Activated gamma-delta T cell treated with Interleukin-2 at 50 U/mL for 16 hours (primary cell): ENCODE measurements around the gene ZNF780B.

Experiments
- DNase-seq: peaks from one replicate; pipeline ENCODE4 v3.0.0-alpha.2; 2020

ZNF780B gene

GRCh38 chr19:40035996-40036395 lies 20.0 kb downstream of the ZNF780B start:
- no peak for DNase-seq

DNA sequence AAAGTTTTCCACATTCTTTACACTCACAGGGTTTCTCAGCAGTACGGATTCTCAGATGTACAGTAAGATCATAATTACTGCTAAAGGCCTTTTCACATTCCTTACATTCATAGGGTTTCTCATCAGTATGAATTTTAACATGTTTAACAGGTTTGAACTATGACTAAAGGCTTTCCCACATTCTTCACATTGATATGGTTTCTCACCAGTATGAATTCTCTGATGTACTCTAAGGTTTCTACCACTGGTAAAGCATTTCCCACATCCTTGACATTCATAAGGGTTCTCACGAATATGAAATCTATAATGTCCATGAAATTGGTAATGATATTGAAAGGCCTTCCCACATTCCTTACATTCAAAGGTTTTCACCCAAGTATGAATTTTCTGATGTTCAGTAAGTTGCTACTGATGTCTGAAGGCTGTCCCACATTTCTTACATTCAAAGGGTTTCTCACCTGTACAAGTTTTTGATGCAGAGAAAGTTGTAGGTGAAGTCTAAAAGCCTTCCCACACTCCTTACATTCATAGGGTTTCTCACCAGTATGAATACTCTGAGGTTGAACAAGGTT lies 22.0 kb downstream of the ZNF780B start:
- DNase-seq: no peak

DNA sequence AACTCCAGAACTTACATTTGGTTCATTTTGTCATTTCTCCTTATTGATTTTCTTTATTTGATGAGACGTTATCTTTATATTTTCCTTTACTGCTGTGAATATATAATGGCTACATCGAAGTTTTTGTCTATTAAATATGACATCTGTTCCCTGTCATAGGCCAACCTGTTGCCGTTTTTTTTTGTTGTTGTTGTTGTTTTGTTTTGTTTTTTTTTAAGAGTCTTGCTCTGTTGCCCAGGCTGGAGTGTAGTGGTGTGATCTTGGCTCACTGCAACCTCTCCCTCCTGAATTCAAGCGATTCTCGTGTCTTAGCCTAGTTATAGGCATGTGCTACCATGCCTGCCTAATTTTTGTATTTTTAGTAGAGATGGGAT lies 29.4 kb downstream of the ZNF780B start:
- DNase-seq: no peak

GRCh38 chr19:40025938-40026596 lies 30.0 kb downstream of the ZNF780B start:
- no peak for DNase-seq

GRCh38 chr19:40023969-40024368 lies 32.1 kb downstream of the ZNF780B start:
- DNase-seq: no peak

GRCh38 chr19:40013991-40014390 lies 42.0 kb downstream of the ZNF780B start:
- no peak for DNase-seq

GRCh38 chr19:40009674-40010073 lies 46.4 kb downstream of the ZNF780B start:
- DNase-seq: no peak

- DNase-seq: no peak
These were observed 49.7 kb downstream of the ZNF780B start for GRCh38 chr19:40006273-40006691.

DNA sequence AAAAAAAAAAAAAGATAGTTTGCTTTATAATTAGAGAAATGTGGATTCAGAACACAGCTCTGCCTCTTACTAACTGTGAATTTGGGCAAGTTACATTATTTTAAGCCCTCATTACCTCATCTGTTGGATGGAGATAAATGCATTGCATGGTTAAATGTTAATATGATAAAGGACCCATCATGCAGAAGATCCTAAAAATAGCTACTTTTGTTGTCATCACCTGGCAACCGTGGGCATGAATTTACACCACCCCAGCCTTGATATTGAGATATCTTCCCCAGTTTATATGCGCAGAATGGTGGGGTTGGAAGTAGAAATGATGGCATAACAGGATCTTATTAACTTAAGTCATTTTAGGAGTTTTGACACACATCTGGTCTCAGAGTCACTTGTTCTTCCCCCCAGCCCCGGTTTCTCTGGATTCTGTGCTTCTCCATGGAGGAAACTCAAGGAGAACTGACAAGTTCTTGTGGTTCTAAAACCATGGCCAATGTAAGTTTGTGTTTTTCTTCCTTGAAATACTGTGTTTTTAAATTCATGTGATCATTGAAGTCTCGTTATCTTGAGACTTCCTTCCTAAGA lies 50.2 kb downstream of the ZNF780B start:
- no peak for DNase-seq

DNA sequence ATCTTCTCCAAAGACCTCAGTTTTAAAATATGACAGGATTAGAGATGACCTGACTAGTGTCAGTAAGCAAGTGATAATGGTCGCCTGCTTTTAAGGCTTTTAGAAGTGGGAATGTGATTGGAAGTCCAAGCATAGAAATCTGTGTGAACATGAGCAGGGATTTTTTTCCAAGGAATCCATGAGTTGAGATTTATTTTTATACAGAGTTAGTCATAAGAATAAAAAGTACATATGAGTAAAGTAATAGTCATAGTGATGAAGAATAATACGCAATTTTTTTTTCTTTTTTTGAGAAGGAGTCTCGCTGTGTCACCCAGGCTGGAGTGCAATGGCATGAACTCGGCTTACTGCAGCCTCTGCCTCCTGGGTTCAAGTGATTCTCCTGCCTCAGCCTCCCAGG lies 57.5 kb downstream of the ZNF780B start:
- no peak for DNase-seq

DNA sequence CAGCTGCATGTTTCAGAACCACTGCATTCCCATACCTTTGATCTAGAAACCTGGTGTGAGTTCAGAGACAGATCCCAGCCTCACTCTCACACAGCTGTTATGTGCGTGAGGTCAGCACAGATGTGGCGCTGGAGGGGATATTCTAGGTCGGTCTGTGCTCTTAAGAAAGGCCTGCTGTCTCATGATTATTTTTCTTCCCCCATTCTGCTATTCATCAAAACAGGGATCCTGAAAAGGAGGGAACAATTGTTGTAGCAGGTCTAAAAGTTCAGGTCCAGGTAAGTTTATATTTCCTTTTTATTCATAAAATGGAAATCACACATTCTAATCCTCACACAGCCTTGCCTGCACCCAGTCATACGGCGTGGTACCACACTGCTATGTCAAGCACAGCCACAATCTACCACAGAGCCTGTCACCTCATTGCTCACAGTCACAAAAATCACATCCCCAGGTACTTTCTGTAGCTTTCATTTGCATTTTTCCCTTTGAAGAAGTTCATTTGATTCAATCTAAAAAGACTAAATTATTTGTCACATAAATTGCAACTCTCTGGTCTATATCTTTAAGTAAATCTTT lies 58.3 kb downstream of the ZNF780B start:
- no peak for DNase-seq

DNA sequence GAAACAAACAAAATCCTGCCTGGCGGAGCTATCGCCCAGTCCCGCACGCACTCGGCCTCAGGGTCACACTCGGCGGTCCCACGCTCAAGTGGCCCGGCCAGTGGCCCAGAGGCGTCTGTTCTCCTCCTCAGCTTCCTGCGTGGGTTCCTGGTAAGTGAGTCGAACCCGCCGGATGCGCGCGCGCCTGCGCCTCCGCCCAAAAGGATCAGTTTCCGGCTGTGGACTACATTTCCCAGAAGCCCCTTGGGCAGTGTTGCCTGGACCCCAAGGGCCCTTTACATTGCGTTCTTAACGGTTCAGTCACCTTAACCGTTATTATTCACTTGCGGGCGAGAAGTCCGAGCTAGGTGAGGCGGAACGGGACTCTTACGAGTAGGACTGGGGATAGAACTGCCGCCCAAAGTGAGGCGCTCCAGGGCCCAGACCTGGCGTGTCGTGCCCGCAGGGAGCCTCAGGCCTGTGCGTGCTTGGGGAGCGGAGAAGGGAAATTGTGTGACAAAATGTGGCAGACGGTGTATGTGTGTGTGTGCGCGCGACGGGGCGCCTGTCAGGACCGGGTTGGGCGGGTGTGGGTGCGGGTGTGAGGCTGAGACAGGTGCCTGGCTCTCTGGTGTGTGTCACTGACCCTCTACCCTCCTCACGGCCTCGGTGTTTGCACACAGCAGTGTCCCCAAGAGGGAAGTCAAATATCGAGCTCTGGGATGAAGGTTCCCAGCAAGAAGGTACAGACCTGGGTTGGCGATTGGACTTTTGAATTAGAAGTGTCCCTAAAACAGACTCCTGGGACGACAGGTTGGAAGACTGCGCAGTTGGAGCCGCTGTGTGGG lies 59.0 kb downstream of the ZNF780B start, which contains the start of gene ZNF546:
TSS of gene ZNF546 (plus strand) at position 250 of the 827 bp plus-strand sequence. CDS start 1,267 bp downstream, outside the sequence.
- peak; percentile 87 for DNase-seq

GRCh38 chr19:39996218-39996810 lies 59.7 kb downstream of the ZNF780B start:
- DNase-seq: peak; percentile 19

- DNase-seq: no peak
These were observed 60.2 kb downstream of the ZNF780B start for GRCh38 chr19:39995794-39996193.

DNA sequence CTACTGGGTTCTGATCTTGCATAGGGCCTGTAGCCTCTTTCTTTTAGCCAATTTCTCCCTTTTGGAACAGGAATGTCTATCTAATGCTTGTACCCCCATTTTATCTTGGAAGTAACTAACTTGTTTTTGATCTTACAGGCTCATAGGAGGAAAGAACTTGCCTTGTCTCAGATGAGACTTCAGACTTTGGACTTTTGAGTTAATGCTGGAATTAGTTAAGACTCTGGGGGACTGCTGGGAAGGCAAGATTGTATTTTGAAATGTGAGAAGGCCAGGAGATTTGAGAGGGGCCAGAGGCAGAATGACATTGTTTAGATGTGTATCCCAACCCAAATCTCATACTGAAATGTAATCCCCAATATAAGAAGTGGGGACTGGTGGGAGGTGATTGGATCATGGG lies 61.7 kb downstream of the ZNF780B start:
- no peak for DNase-seq

GRCh38 chr19:39993605-39994004 lies 62.4 kb downstream of the ZNF780B start:
- DNase-seq: no peak

- no peak for DNase-seq
These were observed 68.4 kb downstream of the ZNF780B start for GRCh38 chr19:39987596-39987995.

DNA sequence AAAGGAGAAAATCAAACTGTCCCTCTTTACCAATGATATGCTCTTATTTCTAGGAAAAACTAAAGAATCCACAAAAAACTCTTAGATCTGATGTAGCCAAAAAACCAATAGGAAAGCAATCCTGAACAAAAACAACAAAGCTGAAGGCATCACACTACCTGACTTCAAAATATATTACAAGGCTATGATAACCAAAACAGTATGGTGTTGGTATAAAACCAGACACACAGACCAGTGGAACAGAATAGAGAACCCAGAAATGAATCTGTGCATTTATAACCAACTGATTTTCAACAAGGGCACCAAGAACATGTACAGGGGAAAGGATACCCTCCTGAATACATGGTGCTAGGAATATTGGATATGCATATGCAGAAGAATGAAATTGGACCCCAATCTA lies 68.9 kb downstream of the ZNF780B start:
- no peak for DNase-seq

GRCh38 chr19:39986643-39987042 lies 69.4 kb downstream of the ZNF780B start:
- DNase-seq: no peak

DNA sequence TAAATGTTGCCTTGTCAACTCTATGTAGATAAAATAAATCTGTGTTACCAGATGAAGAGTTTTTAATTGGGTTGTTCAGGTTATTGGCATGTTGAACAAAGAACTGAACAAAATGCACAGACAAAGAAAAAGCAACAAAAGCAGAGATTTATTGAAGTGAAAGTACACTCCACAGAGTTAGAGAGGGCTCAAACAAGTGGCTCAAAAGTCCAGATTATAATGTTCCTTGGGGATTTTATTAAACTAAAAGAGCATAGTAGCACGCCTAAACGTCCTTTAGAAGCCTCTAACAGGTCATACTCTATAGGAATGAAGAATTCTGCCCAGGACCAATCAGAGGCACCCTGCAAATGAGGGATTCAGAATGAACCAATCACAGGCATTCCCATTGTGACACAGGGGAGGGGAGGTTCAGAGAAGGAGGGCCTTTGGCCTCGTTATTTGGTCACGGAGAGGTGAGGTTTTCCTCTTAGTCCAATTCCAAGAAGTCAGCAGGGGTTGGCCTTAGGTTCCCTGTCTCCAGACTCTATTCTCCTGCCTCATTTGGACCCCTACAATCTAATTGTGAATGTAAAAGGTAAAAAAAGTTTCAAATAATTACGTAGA lies 72.2 kb downstream of the ZNF780B start:
- DNase-seq: no peak

DNA sequence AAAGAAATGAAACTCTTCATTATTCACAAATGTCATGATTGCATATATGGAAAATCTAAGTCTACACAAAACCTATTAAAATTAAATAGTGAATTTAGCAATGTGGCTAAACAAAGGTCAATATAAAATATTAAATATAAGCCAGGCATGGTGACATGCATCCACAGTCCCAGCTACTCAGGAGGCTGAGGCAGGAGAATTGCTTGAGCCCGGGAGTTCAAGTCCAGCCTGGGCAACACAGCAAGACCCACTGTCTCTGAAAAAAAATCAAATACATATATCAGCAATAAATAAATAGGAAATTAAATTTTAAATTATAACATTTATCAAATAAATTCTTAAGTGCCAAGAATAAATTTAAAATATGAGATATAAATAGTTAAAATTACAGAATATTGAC lies 73.1 kb downstream of the ZNF780B start:
- DNase-seq: no peak
